Glomerular endothelial cell (primary cell): ENCODE results near the gene LSS. TPM values are rescaled to one million over a fixed set of nuclear protein-coding genes. Genes with fewer than 3 reads are reported as not detected.
"Not testable (repeated sequence)": the region's sequence is repeated elsewhere in the genome, so short reads cannot be mapped to it uniquely, and the experiment has no call there.

Experiments
- DNase-seq: peaks from one replicate; pipeline ENCODE4 v3.0.0-alpha.2; 2011; ENCODE audit warnings: low read depth, low spot score; ENCODE audit errors: extremely low read depth
- total RNA-seq: library from RNA; depleted of rRNA; stranded (reverse); fragments of >200 nt; gene quantifications from 2 replicates; pipeline ENCODE4 v1.2.3, GENCODE V29; 2015

LSS gene
- total RNA-seq, 1 donor from 2014 or later, result 136 TPM

DNA sequence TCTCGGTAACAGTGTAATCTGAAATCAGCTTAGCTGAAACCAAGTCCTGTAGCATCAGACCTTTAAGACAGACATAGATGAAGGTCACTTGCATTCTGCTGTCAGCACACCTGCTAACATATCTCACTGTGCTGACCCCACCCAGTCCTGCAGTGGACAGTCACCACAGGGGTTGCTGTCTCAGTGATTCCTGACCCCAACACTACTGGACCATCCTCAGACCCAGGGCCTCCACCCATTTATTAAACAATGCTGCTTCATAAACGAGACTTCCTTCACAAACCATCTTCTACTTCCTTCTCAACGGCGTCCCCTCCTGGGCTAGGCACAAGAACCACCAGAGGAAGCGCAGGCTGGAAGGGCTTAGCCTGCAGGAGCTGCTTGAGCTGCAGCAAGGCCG is 17.8 kb upstream of the LSS start:
- no peak for DNase-seq

- no peak for DNase-seq
Observed at GRCh38 chr21:46245213-46245915, 16.8 kb upstream of the LSS start.

DNA sequence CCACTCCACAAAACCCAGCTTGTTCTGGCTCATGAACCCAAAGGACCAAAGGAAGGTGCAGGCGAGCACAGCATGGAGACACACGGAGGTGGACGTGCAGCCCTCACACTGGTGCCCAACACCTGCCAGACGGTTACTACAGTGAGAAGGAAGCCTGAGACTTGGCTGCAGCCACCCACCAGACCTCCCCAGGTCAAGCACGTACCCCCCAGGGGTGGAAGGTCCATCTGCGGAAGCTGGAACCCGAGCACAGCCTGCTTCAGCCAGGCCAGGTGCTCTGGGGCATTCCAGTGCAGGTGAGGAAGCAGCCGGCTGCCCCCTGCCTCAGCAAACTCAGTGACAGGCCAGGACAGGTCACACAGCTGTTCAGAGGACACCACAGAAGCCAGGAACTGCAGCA is 16.0 kb upstream of the LSS start:
- DNase-seq, result no peak

- DNase-seq, result no peak
Observed at GRCh38 chr21:46243960-46244361, 15.4 kb upstream of the LSS start.

DNA sequence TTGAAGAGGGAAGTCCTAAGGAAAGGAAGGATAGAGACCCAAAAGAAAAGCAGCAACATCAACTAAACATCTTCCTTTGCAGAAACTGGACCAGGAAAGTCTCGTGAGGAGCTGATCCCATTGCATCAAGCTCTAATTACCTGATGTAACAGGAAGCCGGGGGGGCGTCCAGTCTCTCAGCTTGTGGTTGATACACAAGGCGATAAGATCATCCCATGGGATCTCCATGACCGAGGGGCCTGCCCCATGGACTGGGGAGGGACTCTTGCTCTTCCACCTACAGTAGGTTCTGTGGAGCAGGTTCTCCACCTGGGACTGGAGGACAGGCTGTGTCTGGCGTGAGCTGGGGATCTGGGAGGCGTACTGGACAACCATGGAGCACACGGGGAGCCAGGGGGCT is 14.8 kb upstream of the LSS start:
- no peak for DNase-seq

GRCh38 chr21:46241577-46241976 is 13.0 kb upstream of the LSS start:
- not testable (repeated sequence) for DNase-seq

DNA sequence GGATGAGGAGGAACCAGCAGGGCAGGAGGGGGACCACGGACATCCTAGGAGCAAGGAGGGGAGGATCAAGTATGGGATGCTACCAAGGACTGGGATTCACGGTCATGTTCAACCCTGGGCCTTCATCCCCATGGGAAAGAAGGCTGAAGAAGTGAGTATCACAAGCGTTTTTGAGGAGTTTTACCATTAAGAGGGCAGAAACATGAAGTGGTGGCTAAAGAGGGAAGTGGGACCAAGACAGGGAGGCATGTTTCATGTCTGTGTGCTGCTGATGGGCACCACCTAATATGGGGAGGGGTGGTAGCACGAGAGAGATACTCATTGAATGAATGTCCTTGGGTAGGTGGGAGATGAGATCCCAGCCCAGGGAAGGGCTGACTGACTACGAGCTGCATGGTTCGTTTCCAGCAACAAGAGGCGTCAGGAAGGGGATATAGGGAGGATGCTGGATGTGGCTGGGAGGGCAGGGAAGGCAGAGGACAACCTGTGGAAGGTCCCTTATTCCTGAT is 11.3 kb upstream of the LSS start:
- no peak for DNase-seq

GRCh38 chr21:46237474-46237873 is 8.9 kb upstream of the LSS start:
- DNase-seq, result no peak

GRCh38 chr21:46234436-46234950 is 5.9 kb upstream of the LSS start:
- no peak for DNase-seq

- DNase-seq, result no peak
Observed at GRCh38 chr21:46229923-46230260, 1.3 kb upstream of the LSS start.

GRCh38 chr21:46229133-46229922 is 754 bp upstream of the LSS start:
- DNase-seq, result no peak

- no peak for DNase-seq
Observed at GRCh38 chr21:46227811-46228344, 696 bp downstream of the LSS start.

DNA sequence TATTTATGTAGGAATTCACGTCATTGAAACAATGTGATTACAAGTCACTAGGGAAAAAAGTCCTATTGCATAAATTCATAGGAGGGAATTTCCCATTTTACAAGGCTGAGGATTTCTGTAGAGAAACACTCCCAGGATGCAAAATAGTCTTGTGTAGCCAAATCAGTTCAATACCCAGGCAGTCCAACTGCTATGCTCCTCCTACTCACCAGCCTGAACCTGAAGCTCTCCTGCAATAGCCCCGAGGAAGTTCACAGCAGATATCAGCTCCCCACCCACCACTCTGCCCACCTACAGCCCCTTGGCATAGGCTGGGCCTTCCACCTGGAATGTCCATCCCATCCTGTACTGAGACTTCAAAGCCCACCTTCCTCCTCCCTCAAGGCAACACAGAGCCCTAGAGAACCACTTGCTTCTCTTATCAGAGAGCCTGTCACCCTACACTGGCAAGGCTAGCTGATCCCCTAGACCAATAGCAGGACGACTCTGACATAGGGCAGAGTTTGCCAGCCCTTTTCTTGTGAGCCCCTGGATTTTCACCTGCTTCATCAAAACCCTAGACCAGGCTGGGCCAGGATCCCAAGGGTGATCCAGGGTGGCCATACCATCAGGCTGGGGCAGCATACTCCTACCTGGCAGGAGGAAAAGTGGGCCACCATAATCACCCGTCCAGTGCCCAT is 1.5 kb downstream of the LSS start:
- DNase-seq, result no peak

DNA sequence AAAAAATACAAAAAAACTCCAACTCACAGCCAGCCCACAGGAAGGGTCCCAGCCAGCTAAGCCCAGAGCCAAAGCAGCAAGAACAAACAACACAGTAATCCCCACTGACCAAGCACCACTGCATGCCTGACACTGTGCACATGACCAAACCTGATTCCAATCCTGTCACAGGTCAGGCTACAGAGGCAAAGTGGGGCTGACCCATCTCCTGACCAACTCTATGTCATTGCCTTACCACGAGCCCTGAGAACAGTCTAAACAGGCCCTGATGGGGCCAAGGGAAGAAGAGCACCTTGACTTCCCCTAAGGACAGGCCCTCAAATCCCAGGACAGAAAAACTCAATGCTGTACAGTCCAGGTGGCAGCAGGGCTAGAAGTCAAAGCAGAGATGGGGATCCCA is 2.4 kb downstream of the LSS start:
- DNase-seq, result no peak

DNA sequence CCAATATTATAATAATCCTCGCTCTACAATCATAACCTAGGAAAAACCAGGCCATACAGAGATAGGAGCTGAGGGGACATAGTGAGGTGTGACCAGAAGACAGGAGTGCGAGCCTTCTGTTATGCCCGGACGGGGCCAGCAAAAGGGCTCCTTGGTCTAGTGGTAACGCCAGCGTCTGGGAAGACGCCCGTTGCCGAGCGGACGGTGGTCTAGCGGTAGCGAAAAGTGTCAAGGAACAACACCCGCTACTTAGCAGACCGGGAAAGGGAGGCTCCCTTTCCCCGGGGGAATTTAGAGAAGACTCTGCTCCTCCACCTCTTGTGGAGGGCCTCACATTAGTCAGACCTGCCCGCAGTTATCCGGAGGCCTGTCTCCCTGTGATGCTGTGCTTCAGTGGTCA is 4.9 kb downstream of the LSS start:
- DNase-seq, result not testable (repeated sequence)

DNA sequence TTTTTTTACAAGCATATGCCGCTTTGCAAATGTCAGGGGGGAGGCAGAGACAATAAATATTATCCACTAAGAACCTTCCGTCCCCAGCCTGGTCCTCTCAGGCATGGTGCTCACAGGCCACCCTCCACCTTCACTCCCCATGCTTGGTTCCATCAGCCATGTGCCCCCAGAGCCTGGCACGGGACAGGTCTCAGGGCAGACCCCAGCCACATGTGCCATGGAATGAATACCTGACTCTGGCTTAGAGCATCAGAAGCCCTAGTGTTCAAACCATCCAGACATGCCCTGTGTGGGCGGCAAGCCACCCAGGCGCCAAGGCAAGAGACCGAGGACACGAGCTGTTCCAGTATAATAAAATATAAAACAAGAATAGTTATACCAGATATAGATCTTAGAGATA is 5.4 kb downstream of the LSS start:
- no peak for DNase-seq

DNA sequence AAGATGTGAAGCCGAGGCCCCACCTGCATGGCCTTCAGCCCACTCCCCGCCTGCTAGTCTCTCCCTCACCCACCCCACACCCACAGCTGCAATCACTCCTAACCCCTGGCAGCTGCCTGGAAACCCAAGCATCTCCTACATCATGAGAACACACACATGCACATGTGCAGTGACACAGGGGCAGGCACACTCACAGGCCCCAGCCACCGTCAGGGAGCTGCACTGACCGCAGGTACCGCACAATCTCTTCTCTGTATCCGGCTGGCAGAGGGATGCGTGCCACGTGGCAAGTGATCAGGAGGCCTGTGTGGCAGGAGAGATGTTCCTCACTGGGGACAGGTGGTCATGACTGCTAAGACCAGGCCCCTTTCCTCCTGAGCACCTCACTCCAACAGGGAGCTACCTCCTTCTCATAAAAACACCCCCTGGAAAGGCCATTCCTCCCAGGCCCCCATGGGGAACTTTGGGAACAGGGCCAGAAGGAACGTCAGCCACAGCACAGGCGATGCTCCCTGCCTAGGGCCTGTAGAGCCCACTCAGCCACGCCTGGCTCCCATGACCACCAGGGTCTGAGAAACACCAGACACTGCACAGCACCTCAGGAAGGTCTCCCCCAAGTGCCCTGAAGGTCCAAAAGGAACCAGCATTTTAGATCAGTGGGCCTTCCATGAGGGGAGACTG is 6.0 kb downstream of the LSS start:
- DNase-seq, result no peak

DNA sequence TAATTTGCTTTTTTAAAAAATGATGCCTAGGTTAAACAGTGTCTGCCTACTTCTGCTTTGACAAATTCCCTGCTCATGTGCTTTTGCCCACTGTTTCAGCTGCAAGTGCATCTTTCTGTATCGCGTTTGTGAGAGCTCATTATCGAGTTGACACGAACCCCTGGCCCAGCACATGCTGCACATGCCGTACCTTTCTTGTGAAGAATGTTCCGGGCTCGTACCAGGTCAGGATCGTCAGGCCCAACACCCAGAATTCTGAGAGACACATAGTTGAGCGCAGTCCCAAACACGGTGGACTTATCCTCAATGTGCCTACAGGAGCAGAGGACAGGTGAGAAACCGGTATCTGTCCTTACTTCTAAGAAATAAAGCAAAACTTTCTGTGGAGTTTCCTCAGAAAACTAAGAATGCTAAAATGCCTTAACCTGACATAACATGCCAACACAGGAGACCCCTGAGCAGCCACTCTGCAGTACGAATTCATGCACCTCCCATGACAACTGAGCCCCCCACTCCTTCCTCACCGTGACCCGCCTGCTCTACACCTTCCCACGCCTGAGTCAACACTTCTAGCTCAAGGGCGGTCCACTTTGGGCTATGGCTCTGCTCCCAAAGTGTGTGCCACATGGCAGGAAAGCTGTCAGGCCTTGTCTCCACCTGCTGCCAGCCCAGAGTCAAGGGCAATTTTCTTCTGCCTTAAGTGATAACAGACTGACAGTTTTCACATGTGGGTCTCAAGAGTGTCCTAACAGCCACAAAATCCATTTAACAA is 6.7 kb downstream of the LSS start:
- DNase-seq, result no peak

DNA sequence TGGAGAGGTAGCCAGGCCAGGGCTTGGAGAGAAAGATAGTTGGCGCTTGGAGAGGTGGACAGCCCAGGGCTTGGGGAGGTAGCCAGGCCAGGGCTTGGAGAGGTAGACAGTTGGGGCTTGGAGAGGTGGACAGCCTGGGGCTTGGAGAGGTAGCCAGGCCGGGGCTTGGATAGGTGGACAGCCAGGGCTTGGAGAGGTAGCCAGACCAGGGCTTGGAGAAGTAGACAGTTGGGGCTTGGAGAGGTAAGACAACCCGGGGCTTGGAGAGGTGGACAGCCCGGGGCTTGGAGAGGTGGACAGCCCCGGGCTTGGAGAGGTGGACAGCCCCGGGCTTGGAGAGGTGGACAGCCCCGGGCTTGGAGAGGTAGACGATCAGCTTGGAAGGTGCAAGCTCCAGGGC is 7.7 kb downstream of the LSS start:
- no peak for DNase-seq

GRCh38 chr21:46220275-46220810 is 8.2 kb downstream of the LSS start:
- no peak for DNase-seq
